Dedifferentiated amniotic fluid mesenchymal stem cell (primary cell): ENCODE data around the gene SFXN1.

Experiments used
- DNase-seq: peaks from one replicate; pipeline ENCODE4 v3.0.0-alpha.2; 2016; ENCODE audit errors: extremely low spot score

Gene SFXN1

GRCh38 chr5:175541264-175541663 is 62.9 kb downstream of the SFXN1 start:
- no peak for DNase-seq

DNA sequence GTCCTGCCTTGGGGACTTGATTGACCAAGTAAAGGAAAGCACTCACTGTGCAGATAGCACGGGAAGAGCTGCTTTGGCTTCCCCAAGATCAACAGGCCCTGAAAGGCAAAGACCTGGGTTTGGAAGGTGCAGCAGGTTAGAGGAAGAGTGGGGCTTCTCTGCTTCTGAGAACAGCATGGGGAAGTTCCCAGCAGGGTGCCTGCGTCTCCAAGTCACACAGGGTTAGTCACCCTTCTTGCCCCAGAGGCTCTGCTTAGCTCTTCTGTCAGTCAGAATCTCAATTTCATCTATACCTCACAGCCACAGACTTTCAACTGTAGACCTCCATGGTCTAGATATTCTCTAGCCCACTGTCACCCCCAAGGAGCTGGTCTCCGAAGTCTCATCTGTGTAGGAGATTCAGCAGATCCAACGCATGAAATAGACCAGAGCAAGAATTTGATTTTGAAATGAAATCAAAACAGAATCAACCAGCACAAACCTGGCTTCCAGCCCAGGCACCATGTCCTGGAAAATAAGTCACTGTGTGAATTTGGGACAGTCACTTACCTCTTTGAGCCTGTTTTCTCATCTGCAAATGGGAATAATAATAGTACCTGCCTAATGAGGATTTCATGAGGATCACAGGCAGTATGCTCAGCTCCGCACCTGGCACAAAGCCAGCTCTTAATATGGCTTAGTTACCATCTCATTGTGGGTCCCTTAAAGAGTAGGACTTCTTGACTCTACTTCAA is 64.0 kb downstream of the SFXN1 start:
- DNase-seq: no peak

GRCh38 chr5:175542966-175543235 is 64.5 kb downstream of the SFXN1 start:
- DNase-seq: no peak

DNA sequence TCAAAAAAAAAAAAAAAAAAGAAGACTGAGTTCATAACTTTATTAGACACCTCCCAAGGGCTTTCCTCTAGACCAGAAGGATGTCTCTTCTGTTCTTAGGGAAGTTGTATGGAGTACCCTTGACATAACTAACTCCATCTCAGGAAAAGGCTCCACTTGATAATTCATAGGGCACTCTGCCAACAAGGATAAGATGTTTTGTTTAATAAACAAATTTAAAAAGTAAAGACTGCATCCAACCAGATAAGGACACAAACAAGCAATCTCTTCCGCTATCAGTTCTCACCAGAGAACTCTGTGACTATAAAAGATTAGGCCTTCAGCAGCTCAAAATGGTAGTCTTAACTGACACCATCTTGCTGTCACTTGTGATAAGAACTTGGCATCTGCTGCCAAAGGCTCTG is 65.8 kb downstream of the SFXN1 start:
- DNase-seq: no peak

- no peak for DNase-seq
Observed at GRCh38 chr5:175544586-175544985, 66.2 kb downstream of the SFXN1 start.

DNA sequence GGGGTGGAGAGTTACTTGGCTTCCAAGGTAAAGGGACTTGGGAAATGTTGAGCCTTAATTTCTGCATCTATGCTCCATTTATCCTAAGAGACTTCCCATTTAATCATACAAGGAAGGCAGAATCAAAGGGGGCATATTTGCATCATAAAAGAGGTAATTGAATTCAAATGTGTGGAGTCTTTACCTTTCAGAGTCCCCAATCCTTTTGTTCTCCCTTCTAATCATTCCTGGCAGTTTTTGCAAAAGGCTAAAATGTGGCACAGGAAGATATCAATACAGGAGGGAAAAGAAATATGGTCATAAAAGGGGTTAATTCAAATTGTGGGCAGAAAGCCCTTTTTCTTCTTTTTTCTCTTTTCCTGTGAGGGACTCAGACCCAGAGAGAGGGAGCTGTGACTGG is 69.5 kb downstream of the SFXN1 start:
- no peak for DNase-seq

DNA sequence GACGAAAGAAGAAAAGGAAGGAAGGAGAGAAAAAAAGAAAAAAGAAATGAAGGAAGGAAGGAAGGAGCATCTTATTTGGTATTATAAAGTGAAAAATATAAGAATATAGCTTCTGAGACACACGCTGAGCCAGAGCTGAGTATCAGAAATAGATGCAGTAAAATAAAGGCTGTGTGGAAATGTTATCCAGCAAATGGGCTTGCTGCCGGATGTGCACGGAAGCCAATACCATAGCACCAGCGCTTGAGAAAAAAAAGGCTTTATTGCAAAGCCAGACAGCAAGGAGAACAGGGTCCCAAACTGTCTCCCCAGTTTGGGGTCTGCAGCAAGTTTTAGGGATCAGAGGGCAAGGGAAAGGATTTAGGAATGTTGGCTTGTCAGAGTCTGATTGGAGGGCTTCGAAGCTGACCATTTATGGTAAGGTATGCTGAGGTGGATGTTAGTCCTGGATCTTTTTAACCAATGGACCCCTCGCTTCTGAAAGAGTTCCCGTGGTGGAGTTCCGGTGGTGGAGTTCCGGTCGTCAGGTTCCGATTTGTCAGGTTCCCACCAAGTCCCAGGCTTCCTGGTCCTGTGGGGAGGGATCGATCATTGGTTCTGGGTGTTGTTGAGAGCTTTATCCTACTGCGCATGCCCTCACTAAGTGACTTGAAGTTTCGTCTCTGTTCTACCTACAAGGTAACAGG is 70.4 kb downstream of the SFXN1 start:
- no peak for DNase-seq

DNA sequence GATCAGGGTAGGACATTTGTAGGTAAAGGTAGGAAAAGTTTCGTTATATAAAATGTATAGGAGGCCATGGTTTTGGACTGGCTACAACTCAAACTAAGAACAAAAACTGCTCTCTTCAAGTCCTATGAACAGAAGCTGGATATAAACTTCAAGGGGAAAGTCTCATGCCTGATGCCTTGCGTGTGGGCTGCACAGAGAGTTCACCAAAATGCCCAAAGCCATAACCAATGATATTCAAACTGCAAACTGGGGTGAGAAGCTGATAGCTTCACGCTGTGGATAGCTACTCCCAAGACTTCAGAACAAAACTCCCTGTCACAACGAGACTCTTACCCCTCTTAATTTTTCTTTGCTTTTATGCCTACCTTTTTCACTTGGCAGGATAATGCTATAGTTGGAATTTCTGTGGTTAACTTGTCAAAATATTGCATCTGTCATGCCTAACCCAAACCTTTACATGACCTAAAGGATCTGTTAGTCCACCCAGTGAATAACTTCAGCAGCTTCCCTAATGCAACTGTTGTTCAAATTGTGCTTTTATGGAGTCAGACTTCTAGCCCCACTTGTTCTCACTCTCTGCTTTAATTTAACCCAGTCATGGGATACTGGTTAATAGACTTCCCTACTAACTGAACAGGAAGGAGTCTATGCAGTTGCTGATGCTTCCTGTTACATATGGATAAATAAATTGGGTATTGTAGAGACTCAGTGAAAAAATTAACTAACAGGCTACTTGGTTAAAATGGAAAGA is 71.9 kb downstream of the SFXN1 start:
- DNase-seq: no peak

GRCh38 chr5:175551266-175551665 is 72.9 kb downstream of the SFXN1 start:
- DNase-seq: no peak

DNA sequence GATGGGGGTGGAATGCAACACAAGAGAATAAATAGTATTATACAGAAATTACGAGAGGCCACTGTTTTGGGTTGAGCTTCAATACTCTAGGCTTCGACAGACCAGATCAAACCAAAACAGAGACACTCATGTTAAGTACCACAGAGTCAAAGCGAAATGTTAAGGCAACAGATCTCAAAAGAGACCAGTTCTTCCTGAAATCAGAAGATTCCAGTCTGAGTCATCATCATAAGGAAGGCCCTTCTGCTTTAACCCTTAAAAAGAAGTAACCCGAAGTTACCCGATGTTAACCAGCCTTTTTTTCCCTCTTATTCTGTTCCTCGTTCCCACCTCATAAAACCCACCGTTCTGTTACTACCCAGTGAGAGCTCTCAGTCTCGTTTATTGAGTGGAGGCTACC is 75.9 kb downstream of the SFXN1 start:
- DNase-seq: no peak

- DNase-seq: no peak
Observed at GRCh38 chr5:175555168-175555785, 76.9 kb downstream of the SFXN1 start.

DNA sequence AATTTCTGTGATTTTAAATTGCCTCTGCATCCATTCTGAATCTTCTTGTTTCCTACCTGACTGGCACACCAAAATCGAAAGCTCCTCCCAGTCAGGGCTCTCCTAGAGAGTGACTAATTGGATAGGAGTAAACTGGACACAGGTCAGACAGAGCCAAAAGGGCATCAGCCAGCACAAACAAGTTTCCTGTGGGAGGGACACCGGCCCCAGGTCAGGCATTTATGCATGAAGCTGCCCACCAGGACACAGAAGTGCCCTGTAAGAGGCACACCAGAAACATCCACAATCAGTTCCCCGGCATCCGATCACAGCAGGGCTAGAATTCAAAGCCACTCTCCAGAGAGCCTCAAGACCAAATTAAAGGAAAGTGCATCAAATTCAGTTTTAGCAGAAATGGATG is 78.4 kb downstream of the SFXN1 start:
- no peak for DNase-seq

DNA sequence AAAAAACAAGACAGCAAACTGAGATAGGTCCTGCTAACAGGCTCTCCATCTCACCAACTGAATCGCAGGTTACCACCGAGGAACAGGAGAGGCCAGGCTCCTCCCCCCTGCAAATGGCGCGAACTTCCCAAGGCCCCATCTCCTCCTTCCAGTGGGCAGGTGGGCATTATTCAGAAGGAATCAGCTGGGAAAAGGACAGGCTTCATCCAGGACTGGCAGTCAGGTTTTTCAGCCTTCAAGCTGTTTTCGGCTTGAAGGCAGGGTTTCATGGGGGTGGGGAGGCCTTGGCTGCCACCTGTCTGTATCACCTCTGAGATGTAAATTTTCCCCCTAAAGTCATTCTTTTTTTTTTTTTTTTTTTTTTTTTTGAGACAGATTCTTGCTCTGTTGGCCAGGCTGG is 79.4 kb downstream of the SFXN1 start:
- no peak for DNase-seq

DNA sequence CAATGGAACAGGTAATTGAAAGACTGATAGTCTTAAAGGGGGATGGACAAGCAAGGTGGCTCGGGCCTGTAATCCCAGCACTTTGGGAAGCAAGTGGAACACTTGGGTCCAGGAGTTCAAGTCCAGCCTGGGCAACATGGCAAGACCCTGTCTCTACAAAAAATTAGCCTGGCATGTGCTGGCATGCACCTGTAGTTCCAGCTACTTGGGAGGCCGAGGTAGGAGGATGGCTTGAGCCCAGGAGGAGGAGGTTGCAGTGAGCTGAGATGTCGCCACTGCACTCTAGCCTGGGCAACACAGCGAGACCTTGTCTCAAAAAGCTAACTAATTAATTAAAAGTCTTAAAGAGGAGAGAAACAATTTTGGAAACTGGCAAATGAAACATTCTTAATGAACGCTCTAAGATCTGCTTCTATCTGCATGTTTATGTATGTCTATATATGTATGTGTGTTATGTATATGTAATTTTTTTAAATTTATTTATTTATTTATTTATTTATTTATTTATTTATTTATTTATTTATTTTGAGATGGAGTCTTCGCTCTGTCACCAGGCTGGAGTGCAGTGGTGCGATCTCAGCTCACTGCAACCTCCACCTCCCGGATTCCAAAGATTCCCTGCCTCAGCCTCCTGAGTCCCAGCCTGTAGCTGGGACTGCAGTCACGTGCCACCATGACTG is 80.6 kb downstream of the SFXN1 start:
- DNase-seq: no peak

GRCh38 chr5:175560011-175560410 is 81.7 kb downstream of the SFXN1 start:
- DNase-seq: no peak

DNA sequence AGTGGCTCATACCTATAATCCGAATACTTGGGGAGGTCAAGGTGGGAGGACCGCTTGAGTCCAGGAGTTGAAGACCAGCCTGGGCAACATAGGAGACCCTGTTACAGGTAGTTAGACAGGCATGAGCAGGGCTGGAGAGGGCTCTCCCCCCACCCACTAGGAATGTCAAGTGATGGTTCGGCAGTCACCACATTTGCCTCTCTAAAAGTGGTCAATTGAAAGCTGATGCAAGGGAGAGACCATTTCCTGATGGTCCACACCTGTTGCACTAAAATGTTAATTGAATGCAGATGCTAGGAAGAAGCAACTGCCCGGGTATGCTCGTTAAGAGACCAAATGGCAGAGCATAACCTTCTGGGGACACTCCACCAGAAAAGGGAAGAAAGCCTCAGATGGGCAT is 82.7 kb downstream of the SFXN1 start:
- DNase-seq: no peak

GRCh38 chr5:175564716-175565115 is 86.4 kb downstream of the SFXN1 start:
- no peak for DNase-seq

DNA sequence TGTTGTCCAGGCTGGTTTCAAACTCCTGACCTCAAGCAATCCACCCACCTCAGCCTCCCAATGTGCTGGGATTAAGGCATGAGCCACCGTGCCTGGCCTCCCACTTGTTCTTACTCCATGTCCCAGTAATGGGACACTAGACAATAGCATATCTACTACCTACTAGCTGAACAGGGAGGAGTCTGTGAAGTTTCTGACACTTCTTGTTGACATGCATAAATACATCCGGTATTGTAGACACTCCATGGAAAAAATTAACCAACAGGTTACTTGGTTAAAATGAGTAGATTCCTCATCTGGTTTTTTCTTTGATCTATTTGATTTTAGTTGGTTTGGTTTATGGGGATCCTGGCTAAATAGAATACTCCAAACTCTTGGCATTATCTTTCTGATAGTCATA is 88.3 kb downstream of the SFXN1 start:
- no peak for DNase-seq

GRCh38 chr5:175567954-175568353 is 89.6 kb downstream of the SFXN1 start:
- no peak for DNase-seq

- no peak for DNase-seq
Observed at GRCh38 chr5:175569701-175570100, 91.3 kb downstream of the SFXN1 start.

DNA sequence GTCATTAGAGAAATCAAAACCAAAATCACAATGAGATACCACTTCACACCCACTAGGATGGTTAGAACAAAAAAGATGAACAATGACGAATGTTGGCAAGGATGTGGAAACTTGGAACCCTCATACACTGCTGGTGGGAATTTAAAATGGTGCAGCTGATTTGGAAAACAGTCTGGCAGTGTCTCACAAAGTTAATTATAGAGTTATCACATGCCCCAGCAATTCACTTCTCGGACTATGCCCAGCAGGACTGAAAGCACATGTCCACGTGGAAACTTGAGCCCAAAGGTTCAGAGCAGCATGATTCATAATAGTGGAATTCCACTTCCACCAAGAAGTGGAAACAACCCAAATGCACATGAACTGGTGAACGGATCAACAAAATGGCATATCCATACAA is 94.5 kb downstream of the SFXN1 start:
- no peak for DNase-seq
